Osteoblast (primary cell): Measurements from ENCODE around the gene HPCAL1. TPM values are rescaled to one million over a fixed set of nuclear protein-coding genes. Genes with fewer than 3 reads are reported as not detected.

Experiments used
- DNase-seq: peaks from one replicate; pipeline ENCODE4 v3.0.0; 2011; ENCODE audit warnings: low spot score, mixed read lengths; ENCODE audit not compliant: insufficient read length; ENCODE audit errors: missing footprints
- H2AFZ ChIP-seq: 2 replicates; pipeline ENCODE4 v1.6.0; 2011; ENCODE audit warnings: mild to moderate bottlenecking, low read length
- H3K27ac ChIP-seq: 2 replicates; pipeline ENCODE4 v1.5.1; 2011; ENCODE audit warnings: mild to moderate bottlenecking, low read depth, low read length, moderate library complexity
- H3K27me3 ChIP-seq: 2 replicates; pipeline ENCODE4 v1.6.0; 2012; ENCODE audit warnings: mild to moderate bottlenecking, control low read depth, inconsistent platforms, low read length, moderate library complexity; ENCODE audit not compliant: insufficient read depth
- H3K36me3 ChIP-seq: 2 replicates; pipeline ENCODE4 v1.5.1; 2011; ENCODE audit warnings: mild to moderate bottlenecking, low read length, control low read depth, moderate library complexity; ENCODE audit not compliant: insufficient read depth
- H3K4me1 ChIP-seq: 2 replicates; pipeline ENCODE4 v1.5.1; 2011; ENCODE audit warnings: mild to moderate bottlenecking, low read length, control low read depth, moderate library complexity; ENCODE audit not compliant: insufficient read depth
- H3K4me2 ChIP-seq: 2 replicates; pipeline ENCODE4 v1.6.0; 2011; ENCODE audit warnings: mild to moderate bottlenecking, low read length; ENCODE audit not compliant: insufficient read depth
- H3K4me3 ChIP-seq: fragments of 200-600 bp; sonication (generic); 3 replicates; pipeline ENCODE4 v1.5.1; 2012; ENCODE audit warnings: mild to moderate bottlenecking, low read length, inconsistent platforms; ENCODE audit not compliant: insufficient read depth
- H3K79me2 ChIP-seq: 2 replicates; pipeline ENCODE4 v1.6.0; 2012; ENCODE audit warnings: mild to moderate bottlenecking, low read length, control low read depth, inconsistent platforms; ENCODE audit not compliant: insufficient read depth
- H3K9me3 ChIP-seq: 2 replicates; pipeline ENCODE4 v1.5.1; 2011; ENCODE audit warnings: low read depth, low read length, control low read depth
- H4K20me1 ChIP-seq: 2 replicates; pipeline ENCODE4 v1.6.0; 2012; ENCODE audit warnings: mild to moderate bottlenecking, low read length, control low read depth; ENCODE audit not compliant: insufficient read depth
- total RNA-seq: library from RNA; depleted of rRNA; stranded (reverse); fragments of >200 nt; gene quantifications from 2 replicates; pipeline ENCODE4 v1.2.3, GENCODE V29; 2012
- TF ChIP-seq, protein P1 (sequence below): IDR thresholded peaks from 2 replicates; pipeline ENCODE4 v1.5.1; 2011; ENCODE audit warnings: mild to moderate bottlenecking, low read depth, low read length, moderate library complexity; ENCODE audit errors: extremely low read depth

Gene HPCAL1
- total RNA-seq, 1 donor: 57.2 TPM

GRCh38 chr2:10363861-10364610, 61.3 kb downstream of the HPCAL1 start:
- Histone ChIP-seq H3K4me3 (no peak overlapping the region), H3K27ac (no peak overlapping the region), H3K36me3 (peaks cover 3% of the 10 kb centered on the region), H3K79me2 (peaks cover 97% of the 10 kb centered on the region), H3K27me3 (no peaks in the 10 kb centered on the region), H3K4me1 (no peaks in the 10 kb centered on the region), H2AFZ (no peak overlapping the region), H3K4me2 (no peak overlapping the region), H3K9me3 (no peaks in the 10 kb centered on the region), H4K20me1 (peaks cover 53% of the 10 kb centered on the region)
- DNase-seq: peak; percentile 72
- TF ChIP-seq, protein P1, sequence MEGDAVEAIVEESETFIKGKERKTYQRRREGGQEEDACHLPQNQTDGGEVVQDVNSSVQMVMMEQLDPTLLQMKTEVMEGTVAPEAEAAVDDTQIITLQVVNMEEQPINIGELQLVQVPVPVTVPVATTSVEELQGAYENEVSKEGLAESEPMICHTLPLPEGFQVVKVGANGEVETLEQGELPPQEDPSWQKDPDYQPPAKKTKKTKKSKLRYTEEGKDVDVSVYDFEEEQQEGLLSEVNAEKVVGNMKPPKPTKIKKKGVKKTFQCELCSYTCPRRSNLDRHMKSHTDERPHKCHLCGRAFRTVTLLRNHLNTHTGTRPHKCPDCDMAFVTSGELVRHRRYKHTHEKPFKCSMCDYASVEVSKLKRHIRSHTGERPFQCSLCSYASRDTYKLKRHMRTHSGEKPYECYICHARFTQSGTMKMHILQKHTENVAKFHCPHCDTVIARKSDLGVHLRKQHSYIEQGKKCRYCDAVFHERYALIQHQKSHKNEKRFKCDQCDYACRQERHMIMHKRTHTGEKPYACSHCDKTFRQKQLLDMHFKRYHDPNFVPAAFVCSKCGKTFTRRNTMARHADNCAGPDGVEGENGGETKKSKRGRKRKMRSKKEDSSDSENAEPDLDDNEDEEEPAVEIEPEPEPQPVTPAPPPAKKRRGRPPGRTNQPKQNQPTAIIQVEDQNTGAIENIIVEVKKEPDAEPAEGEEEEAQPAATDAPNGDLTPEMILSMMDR: no peak

- peaks cover 63% of the 10 kb centered on the region for H4K20me1 ChIP-seq
- no peak overlapping the region for H3K27ac ChIP-seq
- H2AFZ ChIP-seq: no peak overlapping the region
- no peaks in the 10 kb centered on the region for H3K4me1 ChIP-seq
- peaks cover 3% of the 10 kb centered on the region for H3K36me3 ChIP-seq
- no peaks in the 10 kb centered on the region for H3K27me3 ChIP-seq
- no peak for DNase-seq
- TF ChIP-seq, protein P1: no peak
- H3K4me2 ChIP-seq: no peak overlapping the region
- peaks cover 97% of the 10 kb centered on the region for H3K79me2 ChIP-seq
- H3K4me3 ChIP-seq: no peak overlapping the region
- H3K9me3 ChIP-seq: no peaks in the 10 kb centered on the region
Observed at GRCh38 chr2:10365412-10365811, 62.7 kb downstream of the HPCAL1 start.

DNA sequence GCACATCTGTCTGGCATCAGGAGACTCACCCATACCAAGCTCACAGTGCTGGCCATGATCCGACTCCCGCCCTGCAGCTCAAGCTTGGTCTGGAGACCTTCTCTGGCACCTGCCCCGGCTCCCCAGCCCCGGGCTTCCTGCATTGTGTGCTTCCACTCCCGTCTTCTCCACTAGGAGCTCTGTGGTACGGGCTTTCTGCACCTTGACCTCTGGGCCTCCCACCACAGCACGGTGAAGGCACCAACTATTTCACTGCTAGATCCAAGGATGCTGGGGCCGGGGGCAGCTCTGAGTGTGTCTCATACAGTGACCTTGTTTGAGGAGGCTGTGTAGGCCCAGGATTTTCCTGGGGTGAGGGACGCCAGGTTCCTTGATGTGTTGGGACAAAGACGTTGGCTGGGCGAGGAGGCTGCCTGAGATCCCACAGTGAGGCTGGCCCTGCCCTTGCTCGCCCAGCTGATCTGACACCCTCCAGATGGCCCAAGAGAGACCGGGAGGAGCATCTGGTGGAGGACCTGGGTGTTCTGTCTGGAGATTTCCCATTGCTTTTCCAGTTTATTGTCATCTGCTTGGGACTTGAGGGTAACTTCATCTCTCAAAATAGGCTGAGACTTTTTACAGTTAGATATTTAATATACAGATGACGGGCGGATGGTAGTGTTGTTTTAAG, 64.0 kb downstream of the HPCAL1 start:
- peak; percentile 50 for DNase-seq
- TF ChIP-seq, protein P1: no peak
- peaks cover 3% of the 10 kb centered on the region for H3K36me3 ChIP-seq
- peaks cover 97% of the 10 kb centered on the region for H3K79me2 ChIP-seq
- no peak overlapping the region for H2AFZ ChIP-seq
- H3K27ac ChIP-seq: no peak overlapping the region
- peaks cover 70% of the 10 kb centered on the region for H4K20me1 ChIP-seq
- H3K4me2 ChIP-seq: no peak overlapping the region
- H3K27me3 ChIP-seq: no peaks in the 10 kb centered on the region
- H3K4me1 ChIP-seq: no peaks in the 10 kb centered on the region
- H3K4me3 ChIP-seq: no peak overlapping the region
- H3K9me3 ChIP-seq: no peaks in the 10 kb centered on the region
